Effector memory CD8-positive, alpha-beta T cell (primary cell): ENCODE results near the gene MYORG.

Source experiments
- ATAC-seq: fragments of 150-1000 bp; cut with Tn5 transposase; replicated peaks from 2 replicates; pipeline ENCODE4 v1.10.0; 2021; ENCODE audit warnings: mild to moderate bottlenecking, moderate library complexity
- DNase-seq, 3 experiments: peaks; one replicate each; pipeline ENCODE4 v3.0.0; 2021
- H3K27ac Mint-ChIP-seq, 2 donors: one replicate each; pipeline ENCODE4 v1.8.0; 2022; ENCODE audit warnings: mild to moderate bottlenecking in 2 of 2, mixed read lengths in 2 of 2, moderate library complexity in 2 of 2
- H3K27me3 Mint-ChIP-seq, 2 donors: one replicate each; pipeline ENCODE4 v1.8.0; 2022; ENCODE audit warnings: mixed read lengths in 2 of 2
- H3K36me3 Mint-ChIP-seq: one replicate; pipeline ENCODE4 v1.8.0; 2022; ENCODE audit warnings: mild to moderate bottlenecking, moderate library complexity, mixed read lengths; ENCODE audit not compliant: insufficient read depth
- H3K4me1 Mint-ChIP-seq, 2 donors: one replicate each; pipeline ENCODE4 v1.8.0; 2022; ENCODE audit warnings: low read depth in 2 of 2, mixed read lengths in 2 of 2
- H3K4me3 Mint-ChIP-seq, 2 donors: one replicate each; pipeline ENCODE4 v1.8.0; 2022; ENCODE audit warnings: mild to moderate bottlenecking in 2 of 2, mixed read lengths in 2 of 2, moderate library complexity in 2 of 2
- H3K9me3 Mint-ChIP-seq, 2 donors: one replicate each; pipeline ENCODE4 v1.8.0; 2022; ENCODE audit warnings: mixed read lengths in 2 of 2

Gene MYORG

GRCh38 chr9:34380511-34381315, 4.0 kb upstream of the MYORG start:
- Mint-ChIP-seq H3K4me1 (peaks cover 24 to 38% of the 10 kb centered on the region in 2 donors), H3K4me3 (peak overlapping the region; percentile 66 to 71), H3K36me3 (peaks cover 18% of the 10 kb centered on the region), H3K9me3 (no peaks in the 10 kb centered on the region), H3K27ac (peak overlapping the region in 1 of 2 donors; percentile 70), H3K27me3 (no peaks in the 10 kb centered on the region)
- ATAC-seq (peak; percentile 45), DNase-seq (peak; percentile 58 to 64 (median 63))

GRCh38 chr9:34380034-34380510, 3.4 kb upstream of the MYORG start:
- peaks cover 18% of the 10 kb centered on the region for H3K36me3 Mint-ChIP-seq
- H3K4me1 Mint-ChIP-seq = peaks cover 30 to 41% of the 10 kb centered on the region in 2 donors
- peak overlapping the region in 1 of 2 donors; percentile 3 for H3K27ac Mint-ChIP-seq
- no peak for ATAC-seq
- no peaks in the 10 kb centered on the region for H3K27me3 Mint-ChIP-seq
- H3K4me3 Mint-ChIP-seq = peak overlapping the region; percentile 66 to 71
- DNase-seq = no peak
- no peaks in the 10 kb centered on the region for H3K9me3 Mint-ChIP-seq

- Mint-ChIP-seq H3K27me3 (no peaks in the 10 kb centered on the region), H3K36me3 (peaks cover 18% of the 10 kb centered on the region)
These were observed 2.8 kb upstream of the MYORG start for GRCh38 chr9:34379334-34380033.

GRCh38 chr9:34378376-34379060, 1.8 kb upstream of the MYORG start:
- Mint-ChIP-seq H3K4me1 (peaks cover 30 to 43% of the 10 kb centered on the region in 2 donors), H3K9me3 (no peaks in the 10 kb centered on the region), H3K4me3 (peak overlapping the region; percentile 83 to 90), H3K36me3 (peaks cover 18% of the 10 kb centered on the region), H3K27ac (peak overlapping the region in 1 of 2 donors; percentile 57), H3K27me3 (no peaks in the 10 kb centered on the region)
- DNase-seq (no peak), ATAC-seq (no peak)

More at GRCh38 chr9:34379334-34380033, 2.8 kb upstream of the MYORG start:
- Mint-ChIP-seq H3K27ac (peak overlapping the region; percentile 3 to 10), H3K4me3 (peak overlapping the region; percentile 66 to 71), H3K9me3 (no peaks in the 10 kb centered on the region), H3K4me1 (peaks cover 30 to 43% of the 10 kb centered on the region in 2 donors)
- DNase-seq (peak; percentile 89 to 90 (median 89)), ATAC-seq (peak; percentile 29)

- H3K27ac Mint-ChIP-seq = peak overlapping the region in 1 of 2 donors; percentile 0
- H3K36me3 Mint-ChIP-seq = peaks cover 22% of the 10 kb centered on the region
- no peak for ATAC-seq
- peak overlapping the region; percentile 83 to 90 for H3K4me3 Mint-ChIP-seq
- no peaks in the 10 kb centered on the region for H3K27me3 Mint-ChIP-seq
- H3K4me1 Mint-ChIP-seq = peaks cover 30 to 43% of the 10 kb centered on the region in 2 donors
- H3K9me3 Mint-ChIP-seq = no peaks in the 10 kb centered on the region
- no peak for DNase-seq
These were observed 677 bp upstream of the MYORG start for GRCh38 chr9:34377404-34377746.

GRCh38 chr9:34375901-34376595, 650 bp downstream of the MYORG start:
- no peaks in the 10 kb centered on the region for H3K9me3 Mint-ChIP-seq
- peaks cover 18% of the 10 kb centered on the region for H3K36me3 Mint-ChIP-seq
- H3K27me3 Mint-ChIP-seq = no peaks in the 10 kb centered on the region
- peak overlapping the region; percentile 83 to 90 for H3K4me3 Mint-ChIP-seq
- H3K27ac Mint-ChIP-seq = peak overlapping the region; percentile 0 to 80
- ATAC-seq = peak; percentile 50
- peak; percentile 52 to 60 (median 54) for DNase-seq
- H3K4me1 Mint-ChIP-seq = peaks cover 30 to 38% of the 10 kb centered on the region in 2 donors

- H3K9me3 Mint-ChIP-seq = no peaks in the 10 kb centered on the region
- ATAC-seq = no peak
- H3K27me3 Mint-ChIP-seq = no peaks in the 10 kb centered on the region
- H3K4me3 Mint-ChIP-seq = peak overlapping the region in 1 of 2 donors; percentile 83
- peak overlapping the region; percentile 0 to 80 for H3K27ac Mint-ChIP-seq
- H3K4me1 Mint-ChIP-seq = peaks cover 27 to 31% of the 10 kb centered on the region in 2 donors
- H3K36me3 Mint-ChIP-seq = peaks cover 19% of the 10 kb centered on the region
- DNase-seq = no peak
These were observed 1.7 kb downstream of the MYORG start for GRCh38 chr9:34374905-34375552.

GRCh38 chr9:34374339-34374738, 2.4 kb downstream of the MYORG start:
- ATAC-seq (no peak), DNase-seq (no peak)
- peak overlapping the region in 1 of 2 donors; percentile 5 for H3K27ac Mint-ChIP-seq
- H3K4me1 Mint-ChIP-seq = peaks cover 20 to 24% of the 10 kb centered on the region in 2 donors
- H3K36me3 Mint-ChIP-seq = peaks cover 21% of the 10 kb centered on the region
- no peaks in the 10 kb centered on the region for H3K9me3 Mint-ChIP-seq
- H3K27me3 Mint-ChIP-seq = no peaks in the 10 kb centered on the region
- no peak overlapping the region for H3K4me3 Mint-ChIP-seq

- no peak for DNase-seq
- H3K27ac Mint-ChIP-seq = no peak overlapping the region
These were observed 2.9 kb downstream of the MYORG start for GRCh38 chr9:34373749-34374148.

GRCh38 chr9:34372467-34373011, 4.2 kb downstream of the MYORG start:
- H3K4me3 Mint-ChIP-seq = no peak overlapping the region

More at GRCh38 chr9:34373749-34374148, 2.9 kb downstream of the MYORG start:
- Mint-ChIP-seq H3K36me3 (peaks cover 19% of the 10 kb centered on the region), H3K4me3 (no peak overlapping the region), H3K9me3 (no peaks in the 10 kb centered on the region), H3K27me3 (no peaks in the 10 kb centered on the region), H3K4me1 (peaks cover 16 to 22% of the 10 kb centered on the region in 2 donors)
- no peak for ATAC-seq

GRCh38 chr9:34371886-34372466, 4.7 kb downstream of the MYORG start:
- H3K36me3 Mint-ChIP-seq = peaks cover 14% of the 10 kb centered on the region
- no peaks in the 10 kb centered on the region for H3K27me3 Mint-ChIP-seq
- H3K4me3 Mint-ChIP-seq = no peak overlapping the region
- DNase-seq = no peak
- ATAC-seq = no peak
- no peaks in the 10 kb centered on the region for H3K9me3 Mint-ChIP-seq
- H3K27ac Mint-ChIP-seq = no peak overlapping the region
- H3K4me1 Mint-ChIP-seq = peaks cover 14% of the 10 kb centered on the region in 2 donors

More at GRCh38 chr9:34372467-34373011, 4.2 kb downstream of the MYORG start:
- Mint-ChIP-seq H3K9me3 (no peaks in the 10 kb centered on the region), H3K36me3 (peaks cover 16% of the 10 kb centered on the region), H3K27me3 (no peaks in the 10 kb centered on the region), H3K4me1 (peaks cover 16 to 18% of the 10 kb centered on the region in 2 donors), H3K27ac (no peak overlapping the region)
- ATAC-seq = no peak
- no peak for DNase-seq
